Measurements from ENCODE around the gene NUAK1. TPM values are rescaled to one million over a fixed set of nuclear protein-coding genes. Genes with fewer than 3 reads are reported as not detected.

The NUAK1 gene
- total and polyA plus RNA-seq, 2 donors, result 2.1 to 4.3 TPM

DNA sequence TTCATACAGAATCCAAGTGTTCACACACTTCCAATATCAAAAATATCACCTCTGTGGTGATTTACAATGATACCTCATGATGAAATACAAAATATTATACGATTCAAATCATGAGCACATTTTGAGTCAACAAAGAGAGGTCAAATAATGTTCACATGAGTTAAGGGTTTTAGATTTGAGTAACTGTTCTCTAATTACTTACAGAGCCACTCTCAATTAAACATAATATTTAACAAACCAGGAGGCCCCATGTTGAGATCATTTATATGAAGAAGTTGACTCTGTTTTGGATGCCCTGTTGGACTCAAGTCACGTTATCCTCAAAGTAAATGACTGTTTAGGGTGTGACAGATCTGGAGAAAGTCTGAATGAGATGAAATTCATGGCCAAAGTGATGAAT lies 53.5 kb downstream of the NUAK1 start:
- DNase-seq (ENCODE audit: low read depth in 6 of 9, low spot score in 9 of 9), result no peak
- 89% methylated on average over 2 of the region's 2 CpGs for WGBS
- no peak overlapping the region for H3K4me3 ChIP-seq (ENCODE audit: low read length in 2 of 2)
- H3K36me3 ChIP-seq (ENCODE audit: control insufficient read depth in 2 of 2, insufficient read depth in 2 of 2, low read length in 1 of 2), result no peaks in the 10 kb centered on the region
- peaks cover 0 to 2% of the 10 kb centered on the region in 2 donors for H3K4me1 ChIP-seq (ENCODE audit: control insufficient read depth in 2 of 2, insufficient read depth in 2 of 2, low read length in 2 of 2)
- no peaks in the 10 kb centered on the region for H3K9me3 ChIP-seq (ENCODE audit: control insufficient read depth in 2 of 2, insufficient read depth in 1 of 2, low read length in 1 of 2)
- no peak overlapping the region for H3K27ac ChIP-seq (ENCODE audit: low read depth in 1 of 2, low read length in 1 of 2)
- H3K27me3 ChIP-seq (ENCODE audit: control insufficient read depth in 2 of 2, insufficient read depth in 1 of 2, low read length in 1 of 2), result peaks cover 0 to 2% of the 10 kb centered on the region in 2 donors

DNA sequence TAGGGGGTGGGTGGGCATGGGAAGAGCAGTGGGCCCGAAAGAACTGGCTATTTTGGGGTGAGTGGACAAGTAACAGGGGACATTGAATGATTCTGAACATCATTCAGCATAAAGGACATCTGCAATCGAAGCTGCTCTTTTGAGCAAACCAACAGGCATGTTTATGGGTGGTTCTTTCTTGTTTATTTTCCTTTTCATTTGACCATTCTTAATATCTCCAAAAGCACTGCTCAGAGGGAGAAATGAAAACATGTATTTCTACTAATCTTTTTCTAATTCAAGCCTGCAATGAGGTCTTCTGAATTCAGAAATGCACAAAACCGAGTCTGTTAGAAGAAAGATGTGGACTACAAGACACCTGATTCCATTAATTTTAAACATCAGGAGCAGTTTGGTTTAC lies 54.0 kb downstream of the NUAK1 start:
- no peak for DNase-seq (ENCODE audit: low read depth in 6 of 9, low spot score in 9 of 9)
- H3K36me3 ChIP-seq (ENCODE audit: control insufficient read depth in 2 of 2, insufficient read depth in 2 of 2, low read length in 1 of 2), result no peaks in the 10 kb centered on the region
- H3K4me3 ChIP-seq (ENCODE audit: low read length in 2 of 2), result no peak overlapping the region
- H3K9me3 ChIP-seq (ENCODE audit: control insufficient read depth in 2 of 2, insufficient read depth in 1 of 2, low read length in 1 of 2), result no peaks in the 10 kb centered on the region
- peaks cover 0 to 2% of the 10 kb centered on the region in 2 donors for H3K27me3 ChIP-seq (ENCODE audit: control insufficient read depth in 2 of 2, insufficient read depth in 1 of 2, low read length in 1 of 2)
- 81% methylated on average over 3 of the region's 3 CpGs for WGBS
- peaks cover 0 to 2% of the 10 kb centered on the region in 2 donors for H3K4me1 ChIP-seq (ENCODE audit: control insufficient read depth in 2 of 2, insufficient read depth in 2 of 2, low read length in 2 of 2)
- H3K27ac ChIP-seq (ENCODE audit: low read depth in 1 of 2, low read length in 1 of 2), result no peak overlapping the region

DNA sequence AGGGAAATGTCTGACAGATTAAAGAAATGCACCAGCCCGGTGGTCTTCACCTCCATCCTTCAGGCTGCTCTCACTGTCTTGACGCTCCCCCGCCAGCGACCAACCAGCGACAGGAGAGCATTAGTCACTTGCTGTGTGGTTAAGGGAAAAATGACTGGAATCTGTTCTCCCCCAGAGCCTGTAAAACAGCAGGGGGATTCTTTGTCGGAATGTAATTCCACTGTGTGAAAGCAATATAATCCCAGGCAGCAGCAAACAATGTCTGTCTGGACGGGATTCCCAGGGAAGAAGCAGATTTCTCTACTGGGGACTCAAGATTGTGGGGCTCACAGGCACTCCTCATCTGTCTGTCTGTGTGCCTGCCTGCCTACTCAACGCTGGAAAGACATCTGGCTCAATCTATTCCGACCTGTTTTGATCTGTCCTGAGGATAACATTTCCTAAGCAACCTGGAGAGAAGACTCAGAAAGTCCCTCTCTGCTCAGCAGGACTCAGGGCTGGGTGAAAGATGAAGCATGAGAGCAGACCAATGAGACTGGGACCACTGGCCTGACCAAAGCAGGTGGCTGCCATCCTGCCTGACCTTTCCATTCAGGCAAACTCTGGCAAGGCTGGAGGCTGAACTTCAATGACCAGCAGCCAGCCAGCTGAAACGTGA lies 54.6 kb downstream of the NUAK1 start:
- Histone ChIP-seq H3K27ac (ENCODE audit: low read depth in 1 of 2, low read length in 1 of 2) (no peak overlapping the region), H3K4me1 (ENCODE audit: control insufficient read depth in 2 of 2, insufficient read depth in 2 of 2, low read length in 2 of 2) (peaks cover 0 to 2% of the 10 kb centered on the region in 2 donors), H3K36me3 (ENCODE audit: control insufficient read depth in 2 of 2, insufficient read depth in 2 of 2, low read length in 1 of 2) (no peaks in the 10 kb centered on the region), H3K27me3 (ENCODE audit: control insufficient read depth in 2 of 2, insufficient read depth in 1 of 2, low read length in 1 of 2) (peaks cover 0 to 2% of the 10 kb centered on the region in 2 donors), H3K4me3 (ENCODE audit: low read length in 2 of 2) (no peak overlapping the region), H3K9me3 (ENCODE audit: control insufficient read depth in 2 of 2, insufficient read depth in 1 of 2, low read length in 1 of 2) (no peaks in the 10 kb centered on the region)
- DNase-seq (ENCODE audit: low read depth in 6 of 9, low spot score in 9 of 9), result peak in 1 of 9 donors; percentile 3
- 45% methylated on average over 10 of the region's 10 CpGs for WGBS

DNA sequence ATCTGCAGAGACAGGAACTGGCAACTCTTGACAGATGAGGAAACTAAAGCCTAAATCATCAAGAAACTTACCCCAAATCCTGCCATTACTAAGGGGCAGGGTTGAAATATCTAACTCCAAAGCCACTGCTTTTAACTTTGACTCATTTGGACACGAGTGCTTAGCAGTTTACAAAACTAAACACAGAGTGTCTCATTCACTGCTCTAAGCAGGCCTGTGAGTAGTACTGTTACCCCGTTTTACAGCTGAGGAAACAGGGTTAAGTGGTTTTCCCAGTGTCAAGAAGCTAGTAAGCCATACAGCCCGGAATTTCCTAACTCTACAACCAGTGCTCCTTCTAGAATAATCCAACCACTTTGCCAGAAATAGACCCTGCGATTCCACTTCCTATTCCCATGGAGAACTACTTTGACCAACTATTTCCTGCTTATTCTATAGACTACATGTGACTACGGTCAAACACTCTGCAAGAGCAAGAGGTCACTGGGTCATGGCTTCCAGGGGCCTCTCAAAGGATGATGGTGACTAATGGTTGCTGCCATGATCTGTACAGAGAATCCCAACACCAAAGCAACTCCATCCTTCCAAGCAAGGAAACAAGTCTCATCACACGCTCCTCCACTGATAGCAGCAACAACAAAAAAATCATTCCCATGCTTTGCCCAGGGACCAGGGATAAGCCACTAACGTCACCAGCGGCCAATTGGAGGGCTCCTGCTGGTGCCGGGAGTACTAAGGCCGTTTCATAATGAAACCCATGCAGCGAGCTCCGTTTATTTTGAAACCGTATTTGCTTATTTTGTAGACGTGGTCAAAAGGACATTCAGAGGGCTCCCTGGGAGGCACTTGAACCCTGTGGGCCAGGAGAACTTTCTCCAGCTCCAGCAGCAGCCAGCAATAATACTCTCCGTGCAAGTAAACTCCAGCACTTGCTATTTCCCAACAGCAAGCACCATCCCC lies 56.3 kb downstream of the NUAK1 start:
- Histone ChIP-seq H3K9me3 (ENCODE audit: control insufficient read depth in 2 of 2, insufficient read depth in 1 of 2, low read length in 1 of 2) (no peaks in the 10 kb centered on the region), H3K27me3 (ENCODE audit: control insufficient read depth in 2 of 2, insufficient read depth in 1 of 2, low read length in 1 of 2) (peaks cover 0 to 2% of the 10 kb centered on the region in 2 donors), H3K4me1 (ENCODE audit: control insufficient read depth in 2 of 2, insufficient read depth in 2 of 2, low read length in 2 of 2) (peaks cover 0 to 2% of the 10 kb centered on the region in 2 donors), H3K4me3 (ENCODE audit: low read length in 2 of 2) (no peak overlapping the region), H3K36me3 (ENCODE audit: control insufficient read depth in 2 of 2, insufficient read depth in 2 of 2, low read length in 1 of 2) (no peaks in the 10 kb centered on the region), H3K27ac (ENCODE audit: low read depth in 1 of 2, low read length in 1 of 2) (no peak overlapping the region)
- no peak for DNase-seq (ENCODE audit: low read depth in 6 of 9, low spot score in 9 of 9)
- 90% methylated on average over 15 of the region's 15 CpGs for WGBS

DNA sequence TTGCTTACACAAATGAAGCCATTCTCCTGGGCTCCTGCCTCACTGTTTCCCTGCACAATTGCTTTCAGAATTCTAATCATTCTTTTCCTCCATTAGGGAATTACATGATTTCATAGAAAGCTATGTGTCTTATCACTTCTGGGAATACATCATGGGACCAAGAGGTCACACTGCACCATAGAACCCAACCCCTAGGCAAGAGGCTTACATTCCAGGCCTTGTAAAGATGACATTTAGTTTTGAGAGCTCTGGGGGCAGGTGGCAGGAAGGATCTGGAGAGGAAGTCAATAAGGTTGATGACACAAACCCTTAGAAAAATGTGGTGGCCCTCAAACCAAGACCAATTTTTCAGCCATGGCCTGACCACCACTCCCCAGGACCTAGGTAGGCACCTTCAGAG lies 57.1 kb downstream of the NUAK1 start:
- DNase-seq (ENCODE audit: low read depth in 6 of 9, low spot score in 9 of 9), result no peak
- Histone ChIP-seq H3K4me1 (ENCODE audit: control insufficient read depth in 2 of 2, insufficient read depth in 2 of 2, low read length in 2 of 2) (peaks cover 0 to 2% of the 10 kb centered on the region in 2 donors), H3K9me3 (ENCODE audit: control insufficient read depth in 2 of 2, insufficient read depth in 1 of 2, low read length in 1 of 2) (no peaks in the 10 kb centered on the region), H3K4me3 (ENCODE audit: low read length in 2 of 2) (no peak overlapping the region), H3K27ac (ENCODE audit: low read depth in 1 of 2, low read length in 1 of 2) (no peak overlapping the region), H3K36me3 (ENCODE audit: control insufficient read depth in 2 of 2, insufficient read depth in 2 of 2, low read length in 1 of 2) (no peaks in the 10 kb centered on the region), H3K27me3 (ENCODE audit: control insufficient read depth in 2 of 2, insufficient read depth in 1 of 2, low read length in 1 of 2) (peaks cover 0 to 2% of the 10 kb centered on the region in 2 donors)

DNA sequence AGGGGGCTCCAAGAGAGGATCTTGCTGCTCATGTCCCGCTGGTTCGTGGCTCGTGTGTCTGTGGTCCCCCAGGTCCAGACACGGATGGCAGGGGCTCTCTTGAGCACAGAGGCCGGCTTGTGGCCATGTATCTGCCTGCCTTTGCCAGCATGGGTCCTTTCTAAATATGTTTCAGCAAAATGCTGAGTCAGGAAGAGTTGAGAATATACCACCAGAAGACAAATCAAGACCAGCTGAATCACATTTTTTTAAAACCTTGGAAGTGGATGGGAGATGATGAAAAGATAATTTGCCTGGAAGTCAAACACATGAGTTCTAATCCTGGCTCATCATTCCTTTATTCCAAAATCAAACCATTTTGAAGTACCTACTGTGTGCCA lies 58.0 kb downstream of the NUAK1 start:
- 93% methylated on average over 5 of the region's 5 CpGs for WGBS
- Histone ChIP-seq H3K27ac (ENCODE audit: low read depth in 1 of 2, low read length in 1 of 2) (no peak overlapping the region), H3K4me1 (ENCODE audit: control insufficient read depth in 2 of 2, insufficient read depth in 2 of 2, low read length in 2 of 2) (peaks cover 0 to 2% of the 10 kb centered on the region in 2 donors), H3K27me3 (ENCODE audit: control insufficient read depth in 2 of 2, insufficient read depth in 1 of 2, low read length in 1 of 2) (peaks cover 0 to 2% of the 10 kb centered on the region in 2 donors), H3K36me3 (ENCODE audit: control insufficient read depth in 2 of 2, insufficient read depth in 2 of 2, low read length in 1 of 2) (no peaks in the 10 kb centered on the region), H3K4me3 (ENCODE audit: low read length in 2 of 2) (no peak overlapping the region), H3K9me3 (ENCODE audit: control insufficient read depth in 2 of 2, insufficient read depth in 1 of 2, low read length in 1 of 2) (no peaks in the 10 kb centered on the region)
- DNase-seq (ENCODE audit: low read depth in 6 of 9, low spot score in 9 of 9), result no peak

DNA sequence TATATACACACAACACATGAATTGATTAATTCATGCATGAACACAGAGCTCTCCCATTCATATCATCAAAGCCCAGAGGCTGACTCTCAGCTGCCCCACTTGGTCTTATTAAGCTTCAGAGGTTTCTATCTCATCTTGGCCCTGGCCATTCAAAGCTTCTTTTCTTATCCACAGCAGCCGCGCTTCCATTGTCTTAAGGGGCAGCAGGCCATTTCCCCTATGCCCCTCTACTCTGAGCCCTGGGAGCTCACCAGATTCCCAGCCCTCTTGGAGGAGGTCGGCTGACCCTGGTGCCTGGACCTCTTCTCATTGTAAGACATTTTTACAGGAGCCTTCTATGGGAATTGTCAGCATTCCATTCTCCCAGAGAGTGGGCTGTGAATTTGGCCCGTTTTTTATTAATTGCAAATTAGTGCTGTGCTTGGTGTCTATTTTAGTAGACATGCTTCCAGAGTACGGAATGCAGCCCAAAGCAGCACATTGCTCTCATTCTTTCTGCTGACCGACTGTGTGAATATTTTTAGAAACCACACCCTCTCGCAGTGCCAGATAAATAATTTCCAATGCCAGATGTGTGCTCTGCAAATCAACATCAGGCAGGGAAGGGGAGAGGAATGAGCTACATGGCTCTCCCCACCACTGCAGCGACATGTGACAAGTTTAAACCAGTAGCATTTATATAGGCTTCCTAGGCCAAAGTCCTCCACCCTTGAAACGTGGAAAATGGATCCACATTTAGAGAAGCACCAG lies 58.5 kb downstream of the NUAK1 start:
- DNase-seq (ENCODE audit: low read depth in 6 of 9, low spot score in 9 of 9), result no peak
- Histone ChIP-seq H3K4me3 (ENCODE audit: low read length in 2 of 2) (no peak overlapping the region), H3K9me3 (ENCODE audit: control insufficient read depth in 2 of 2, insufficient read depth in 1 of 2, low read length in 1 of 2) (no peaks in the 10 kb centered on the region)

DNA sequence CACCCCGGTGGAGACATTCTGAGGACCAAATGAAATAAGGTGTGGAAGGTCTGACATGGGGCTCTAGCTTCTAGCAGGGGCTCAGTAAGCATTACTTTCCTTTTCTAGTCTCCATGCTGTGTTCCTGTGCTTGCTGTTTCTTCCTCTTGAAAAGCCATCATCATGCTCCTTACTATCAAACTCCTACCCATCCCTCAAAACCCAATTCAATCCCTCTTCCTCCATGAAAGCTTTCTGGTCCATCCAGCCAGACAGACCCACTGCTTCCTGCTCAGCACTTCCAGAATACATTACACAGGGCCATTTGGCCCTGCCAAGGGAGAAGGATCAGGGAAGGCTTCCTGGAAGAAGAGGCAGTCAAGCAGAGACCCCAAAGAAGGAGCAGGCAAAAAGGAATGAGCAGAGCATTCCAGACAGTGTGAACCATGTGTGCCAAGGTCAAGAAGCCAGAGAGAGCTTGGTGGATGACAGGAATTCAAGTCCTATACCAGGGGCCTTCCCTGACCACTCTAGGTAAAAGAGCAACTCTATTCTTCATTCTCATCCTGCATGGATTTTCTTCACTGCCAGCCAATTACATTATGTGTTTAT lies 59.5 kb downstream of the NUAK1 start:
- no peak overlapping the region for H3K4me3 ChIP-seq (ENCODE audit: low read length in 2 of 2)
- no peaks in the 10 kb centered on the region for H3K4me1 ChIP-seq (ENCODE audit: control insufficient read depth in 2 of 2, insufficient read depth in 2 of 2, low read length in 2 of 2)
- H3K36me3 ChIP-seq (ENCODE audit: control insufficient read depth in 2 of 2, insufficient read depth in 2 of 2, low read length in 1 of 2), result no peaks in the 10 kb centered on the region
- H3K9me3 ChIP-seq (ENCODE audit: control insufficient read depth in 2 of 2, insufficient read depth in 1 of 2, low read length in 1 of 2), result no peaks in the 10 kb centered on the region
- 74% methylated on average over 1 of the region's 1 CpG for WGBS
- DNase-seq (ENCODE audit: low read depth in 6 of 9, low spot score in 9 of 9), result no peak
- no peak overlapping the region for H3K27ac ChIP-seq (ENCODE audit: low read depth in 1 of 2, low read length in 1 of 2)
- peaks cover 0 to 2% of the 10 kb centered on the region in 2 donors for H3K27me3 ChIP-seq (ENCODE audit: control insufficient read depth in 2 of 2, insufficient read depth in 1 of 2, low read length in 1 of 2)

More for the DNA sequence above, 58.5 kb downstream of the NUAK1 start:
- Histone ChIP-seq H3K4me1 (ENCODE audit: control insufficient read depth in 2 of 2, insufficient read depth in 2 of 2, low read length in 2 of 2) (peaks cover 0 to 2% of the 10 kb centered on the region in 2 donors), H3K27me3 (ENCODE audit: control insufficient read depth in 2 of 2, insufficient read depth in 1 of 2, low read length in 1 of 2) (peaks cover 0 to 2% of the 10 kb centered on the region in 2 donors), H3K27ac (ENCODE audit: low read depth in 1 of 2, low read length in 1 of 2) (no peak overlapping the region), H3K36me3 (ENCODE audit: control insufficient read depth in 2 of 2, insufficient read depth in 2 of 2, low read length in 1 of 2) (no peaks in the 10 kb centered on the region)
- 78% methylated on average over 9 of the region's 9 CpGs for WGBS

Measured in thymus (tissue), 11 donors.